Measurements from ENCODE around the gene DHX15. TPM values are rescaled to one million over a fixed set of nuclear protein-coding genes. Genes with fewer than 3 reads are reported as not detected.
A peak's percentile ranks its signal among the peaks of the same experiment; 100 is the strongest.

DHX15 gene
- 132 and 153 TPM in 2 replicates for total RNA-seq (2014; rRNA removed; shearing (Covaris generic))

GRCh38 chr4:24584211-24584850 is at the start of gene DHX15:
DHX15 (minus strand) TSS chr4:24584554; CDS start chr4:24584393, 161 bp downstream.
- peak; percentile 92 for DNase-seq (ENCODE audit: low spot score)

GRCh38 chr4:24632011-24632410 is 47.7 kb upstream of the DHX15 start:
- DNase-seq (ENCODE audit: low spot score), result no peak

- no peak for DNase-seq (ENCODE audit: low spot score)
Measured at GRCh38 chr4:24630937-24631336, 46.6 kb upstream of the DHX15 start.

- no peak for DNase-seq (ENCODE audit: low spot score)
Measured at GRCh38 chr4:24625091-24625490, 40.7 kb upstream of the DHX15 start.

GRCh38 chr4:24624381-24624780 is 40.0 kb upstream of the DHX15 start:
- DNase-seq (ENCODE audit: low spot score), result no peak

- DNase-seq (ENCODE audit: low spot score), result no peak
Measured at GRCh38 chr4:24622146-24622834, 37.9 kb upstream of the DHX15 start.

- DNase-seq (ENCODE audit: low spot score), result no peak
Measured at GRCh38 chr4:24615977-24616376, 31.6 kb upstream of the DHX15 start.

- DNase-seq (ENCODE audit: low spot score), result no peak
Measured at GRCh38 chr4:24614881-24615280, 30.5 kb upstream of the DHX15 start.

GRCh38 chr4:24613502-24613901 is 29.1 kb upstream of the DHX15 start:
- no peak for DNase-seq (ENCODE audit: low spot score)

GRCh38 chr4:24611575-24611974 is 27.2 kb upstream of the DHX15 start:
- no peak for DNase-seq (ENCODE audit: low spot score)

GRCh38 chr4:24607334-24607733 is 23.0 kb upstream of the DHX15 start:
- no peak for DNase-seq (ENCODE audit: low spot score)

GRCh38 chr4:24605216-24605615 is 20.9 kb upstream of the DHX15 start:
- DNase-seq (ENCODE audit: low spot score), result no peak

- no peak for DNase-seq (ENCODE audit: low spot score)
Measured at GRCh38 chr4:24604558-24605214, 20.3 kb upstream of the DHX15 start.

- no peak for DNase-seq (ENCODE audit: low spot score)
Measured at GRCh38 chr4:24603343-24603742, 19.0 kb upstream of the DHX15 start.

- no peak for DNase-seq (ENCODE audit: low spot score)
Measured at GRCh38 chr4:24601121-24601520, 16.8 kb upstream of the DHX15 start.

- no peak for DNase-seq (ENCODE audit: low spot score)
Measured at GRCh38 chr4:24599275-24599674, 14.9 kb upstream of the DHX15 start.

- no peak for DNase-seq (ENCODE audit: low spot score)
Measured at GRCh38 chr4:24598025-24598424, 13.7 kb upstream of the DHX15 start.

- DNase-seq (ENCODE audit: low spot score), result no peak
Measured at GRCh38 chr4:24595659-24596058, 11.3 kb upstream of the DHX15 start.

- no peak for DNase-seq (ENCODE audit: low spot score)
Measured at GRCh38 chr4:24594887-24595286, 10.5 kb upstream of the DHX15 start.

- no peak for DNase-seq (ENCODE audit: low spot score)
Measured at GRCh38 chr4:24589448-24589847, 5.1 kb upstream of the DHX15 start.

GRCh38 chr4:24588216-24588954 is 4.0 kb upstream of the DHX15 start:
- no peak for DNase-seq (ENCODE audit: low spot score)
